HepG2 (cell line): ENCODE measurements around the gene ARHGEF1. TPM values are rescaled to one million over a fixed set of nuclear protein-coding genes. Genes with fewer than 3 reads are reported as not detected.

ENCODE experiments used
- ATAC-seq: fragments of 200-7000 bp; cut with Tn5 transposase; 3 replicates; pipeline ENCODE4 v1.9.1; 2020; ENCODE audit warnings: mild to moderate bottlenecking, moderate library complexity
- BruUV-seq: library from RNA; stranded (reverse); fragments of 400-500 nt; replicated peaks from 2 replicates; lab custom pipeline; 2021; lab: Mats Ljungman, UMichigan
- CTCF ChIA-PET: fragments of 300-600 bp; formaldehyde crosslinking; extraction: SDS; loops from one replicate; lab custom pipeline; 2021; ENCODE audit warnings: low total read pairs, inconsistent platforms, low intra/inter-chr PET ratio; lab: Yijun Ruan, JAX
- POLR2A ChIA-PET: fragments of 350-600 bp; sonication (Branson Sonifier 250); formaldehyde crosslinking; loops from one replicate; lab custom pipeline; 2020; ENCODE audit warnings: antibody characterized with exemption, inconsistent platforms; lab: Yijun Ruan, JAX
- DNase-seq: peaks from one replicate; pipeline ENCODE4 v3.0.0-alpha.2; 2015; ENCODE audit warnings: low spot score
- FAIRE-seq: peaks from 3 replicates; lab custom pipeline; 2011; peaks lifted over from hg19 to GRCh38; lab: Jason Lieb, UNC
- H2AFZ ChIP-seq: one replicate; pipeline ENCODE4 v1.6.1; 2011; ENCODE audit warnings: low read length, inconsistent platforms
- H3K27ac ChIP-seq: fragments of 300-600 bp; 3 replicates; pipeline ENCODE4 v1.8.0; 2011; ENCODE audit warnings: mixed run types, mild to moderate bottlenecking, mixed read lengths, low read length, inconsistent platforms; ENCODE audit not compliant: insufficient read depth; ENCODE audit errors: extremely low read length
- H3K27me3 ChIP-seq, 2 experiments: fragments of 200-600 bp in 1 of 2; 2 replicates in 1 of 2; 3 replicates in 1 of 2; pipeline versions ENCODE4 v1.6.0 to v1.8.0; 2011; ENCODE audit warnings: low read length in 2 of 2, mild to moderate bottlenecking in 2 of 2, moderate library complexity in 2 of 2, inconsistent platforms in 1 of 2; ENCODE audit not compliant: insufficient read depth in 2 of 2, control insufficient read depth in 1 of 2
- H3K36me3 ChIP-seq, 2 experiments: fragments of 200-600 bp in 1 of 2; replicated peaks in 1 of 2; 2 replicates in 1 of 2; 3 replicates in 1 of 2; pipeline versions ENCODE4 v1.5.1 to v1.8.0; 2011; ENCODE audit warnings: low read length in 2 of 2, inconsistent platforms in 1 of 2; ENCODE audit not compliant: insufficient read depth in 2 of 2, control insufficient read depth in 1 of 2
- H3K4me1 ChIP-seq: 2 replicates; pipeline ENCODE4 v1.5.1; 2012; ENCODE audit warnings: low read length, inconsistent platforms; ENCODE audit not compliant: insufficient read depth
- H3K4me2 ChIP-seq: 2 replicates; pipeline ENCODE4 v1.6.0; 2011; ENCODE audit warnings: low read depth, low read length, inconsistent platforms
- H3K4me3 ChIP-seq, 3 experiments: fragments of 200-600 bp in 1 of 3; sonication (generic), shearing (Covaris generic) in 1 of 3; replicated peaks in 1 of 3; 2 replicates each; pipeline ENCODE4 v1.5.1; 2011 to 2016; ENCODE audit warnings: low read length in 3 of 3, inconsistent platforms in 2 of 3, low read depth in 2 of 3, mild to moderate bottlenecking in 2 of 3, control low read depth in 1 of 3, mixed read lengths in 1 of 3; ENCODE audit not compliant: insufficient read depth in 1 of 3
- H3K79me2 ChIP-seq: one replicate; pipeline ENCODE4 v1.6.1; 2011; ENCODE audit warnings: low read length, inconsistent platforms; ENCODE audit not compliant: insufficient read depth
- H3K9ac ChIP-seq: 2 replicates; pipeline ENCODE4 v1.6.0; 2011; ENCODE audit warnings: mild to moderate bottlenecking, low read depth, low read length, inconsistent platforms; ENCODE audit not compliant: insufficient read depth
- H3K9me3 ChIP-seq: 2 replicates; pipeline ENCODE4 v1.5.1; 2012; ENCODE audit warnings: mild to moderate bottlenecking, low read length
- H4K20me1 ChIP-seq: 2 replicates; pipeline ENCODE4 v1.6.0; 2011; ENCODE audit warnings: inconsistent platforms, mild to moderate bottlenecking, low read length, moderate library complexity; ENCODE audit not compliant: insufficient read depth
- AKAP8 ChIP-seq: sonication (generic); formaldehyde crosslinking; IDR thresholded peaks from 2 replicates; pipeline ENCODE4 v1.5.1; 2020; ENCODE audit warnings: mild to moderate bottlenecking, missing genetic modification reagents
- MNT ChIP-seq: fragments of 450-650 bp; IDR thresholded peaks from 2 replicates; pipeline ENCODE4 v1.6.1; 2016
- ZNF629 ChIP-seq: sonication (generic); formaldehyde crosslinking; conservative IDR thresholded peaks from 2 replicates; pipeline ENCODE4 v1.5.0; 2020; ENCODE audit warnings: missing genetic modification reagents
- WGBS: methylation state at CpG from one replicate; pipeline ENCODE4 v1.1.6; 2017; ENCODE audit warnings: low lambda C conversion rate; 5-methylcytosine and 5-hydroxymethylcytosine counted together
- in situ Hi-C: cut with HindIII; loops from 2 replicates; pipeline ENCODE4 v1.10.0; 2017; ENCODE audit warnings: low pct_unique_long_range_greater_than_20kb; ENCODE audit not compliant: extremely low pct_ligation_motif_present
- intact Hi-C: fragments of 100-400 bp; cut with micrococcal nuclease; formaldehyde crosslinking; loops from one replicate; pipeline ENCODE4 v1.10.0; 2022; ENCODE audit not compliant: unreplicated experiment
- polyA plus RNA-seq, 8 experiments: library from polyadenylated mRNA; depleted of rRNA in 3 of 8; stranded (reverse) in 7 of 8; unstranded in 1 of 8; fragments of >200 nt; fragmentation: Illumina TruSeq in 4 of 8; extraction: Trizol in 4 of 8; gene quantifications; 2 replicates each; pipeline versions ENCODE4 v1.2.1 to v1.2.3, GENCODE V29; 2011 to 2016; ENCODE audit warnings: low read depth in 4 of 8, missing spikeins in 1 of 8, mixed read lengths in 1 of 8; ENCODE audit not compliant: insufficient read depth in 1 of 8
- total RNA-seq, 5 experiments: library from RNA; depleted of rRNA; stranded (reverse); fragments of >200 nt; fragmentation: Illumina TruSeq; extraction: Trizol; gene quantifications; 2 replicates each; pipeline ENCODE4 v1.2.3, GENCODE V29; 2016; ENCODE audit warnings: low read depth in 1 of 5

The ARHGEF1 gene
- total and polyA plus RNA-seq, 2 of the 13 experiments (the other 11 are each of a cell fraction or from before 2014, with no cell fraction given): 33.7 to 34.7 TPM

GRCh38 chr19:41924151-41925145 lies 41.5 kb downstream of the ARHGEF1 start:
- no peak for FAIRE-seq
- Histone ChIP-seq H2AFZ (no peak overlapping the region), H3K9ac (no peak overlapping the region), H3K4me1 (peaks cover 9% of the 10 kb centered on the region), H3K9me3 (no peaks in the 10 kb centered on the region), H3K4me2 (no peak overlapping the region)
- 17% methylated on average over 13 of the region's 13 CpGs for WGBS
- CTCF ChIA-PET: no interaction called here
- in situ Hi-C loops: no loop called here
- peak; percentile 83 for TF ChIP-seq ZNF629 (CRISPR knock-in tag)
- TF ChIP-seq AKAP8: no peak
- TF ChIP-seq MNT: peak; percentile 99
- TF ChIP-seq, all 625 proteins: peak for 2
- intact Hi-C loops: no loop called here
- no peaks in the 10 kb centered on the region for H3K36me3 ChIP-seq
- no peaks in the 10 kb centered on the region for H4K20me1 ChIP-seq
- POLR2A ChIA-PET: no interaction called here
- H3K27me3 ChIP-seq: peaks cover 7 to 70% of the 10 kb centered on the region in 2 experiments
- H3K79me2 ChIP-seq: no peaks in the 10 kb centered on the region
- no peak overlapping the region for H3K4me3 ChIP-seq
- BruUV-seq: no TSS peak
- ATAC-seq (no peak), DNase-seq (no peak)
- H3K27ac ChIP-seq: no peak overlapping the region
